ENCODE measurements around the gene TUBGCP3.

GRCh38 chr13:112479389-112479788 lies 108.6 kb downstream of the TUBGCP3 start:
- TF ChIP-seq CTCF (IDR thresholded peaks at IDR 0.05; ENCODE audit: low read depth, low read length, missing input control), result no peak
- no peak for TF ChIP-seq EGR1 (IDR thresholded peaks at IDR 0.05; ENCODE audit: low read depth in 2 of 2)
- no peak for TF ChIP-seq TAF1 (conservative IDR thresholded peaks at IDR 0.05)
- TF ChIP-seq SP1 (IDR thresholded peaks at IDR 0.05), result no peak
- no peak for TF ChIP-seq ZBTB33 (IDR thresholded peaks at IDR 0.05)
- no peak for TF ChIP-seq GABPA (IDR thresholded peaks at IDR 0.05 in 1 of 2, conservative IDR thresholded peaks at IDR 0.05 in 1 of 2)
- TF ChIP-seq REST (IDR thresholded peaks at IDR 0.05), result no peak
- TF ChIP-seq YY1 (IDR thresholded peaks at IDR 0.05), result no peak
- no peak for TF ChIP-seq NR2F2 (IDR thresholded peaks at IDR 0.05)
- TF ChIP-seq MAX (IDR thresholded peaks at IDR 0.05), result no peak
- no peak for TF ChIP-seq JUND (IDR thresholded peaks at IDR 0.05)
